Measurements from ENCODE around the gene ARPC5L. TPM values are rescaled to one million over a fixed set of nuclear protein-coding genes. Genes with fewer than 3 reads are reported as not detected.
A peak's percentile ranks its signal among the peaks of the same experiment; 100 is the strongest.
"Not testable (repeated sequence)": the region's sequence is repeated elsewhere in the genome, so short reads cannot be mapped to it uniquely, and the experiment has no call there.

The ARPC5L gene
- 22.1 and 35.7 TPM in 2 replicates for total RNA-seq (2014; rRNA removed; shearing (Covaris generic))

GRCh38 chr9:124861342-124862229 is at the start of gene ARPC5L, which contains the start of gene RPL35:
Gene ARPC5L (plus strand): TSS chr9:124862130. CDS start chr9:124869291, 7,161 bp downstream.
Gene RPL35 (minus strand): TSS chr9:124861957. CDS start chr9:124861912, 45 bp downstream.
- peak; percentile 83 for DNase-seq (ENCODE audit: low spot score)

GRCh38 chr9:124812441-124812876 is 49.5 kb upstream of the ARPC5L start:
- DNase-seq (ENCODE audit: low spot score), result peak; percentile 95

- no peak for DNase-seq (ENCODE audit: low spot score)
These were observed 48.9 kb upstream of the ARPC5L start for GRCh38 chr9:124813041-124813440.

- DNase-seq (ENCODE audit: low spot score), result no peak
These were observed 48.3 kb upstream of the ARPC5L start for GRCh38 chr9:124813501-124814163.

- no peak for DNase-seq (ENCODE audit: low spot score)
These were observed 47.8 kb upstream of the ARPC5L start for GRCh38 chr9:124814164-124814535.

- no peak for DNase-seq (ENCODE audit: low spot score)
These were observed 46.3 kb upstream of the ARPC5L start for GRCh38 chr9:124815601-124816000.

- peak; percentile 77 for DNase-seq (ENCODE audit: low spot score)
These were observed 43.3 kb upstream of the ARPC5L start for GRCh38 chr9:124818431-124819281.

- no peak for DNase-seq (ENCODE audit: low spot score)
These were observed 41.0 kb upstream of the ARPC5L start for GRCh38 chr9:124820698-124821623.

GRCh38 chr9:124828489-124829333 is 33.2 kb upstream of the ARPC5L start:
- no peak for DNase-seq (ENCODE audit: low spot score)

- DNase-seq (ENCODE audit: low spot score), result no peak
These were observed 32.6 kb upstream of the ARPC5L start for GRCh38 chr9:124829334-124829669.

GRCh38 chr9:124830593-124830992 is 31.3 kb upstream of the ARPC5L start:
- no peak for DNase-seq (ENCODE audit: low spot score)

- DNase-seq (ENCODE audit: low spot score), result no peak
These were observed 30.1 kb upstream of the ARPC5L start for GRCh38 chr9:124831642-124832364.

GRCh38 chr9:124834591-124834990 is 27.3 kb upstream of the ARPC5L start:
- DNase-seq (ENCODE audit: low spot score), result no peak

GRCh38 chr9:124835026-124835557 is 26.8 kb upstream of the ARPC5L start:
- peak; percentile 43 for DNase-seq (ENCODE audit: low spot score)

- DNase-seq (ENCODE audit: low spot score), result not testable (repeated sequence)
These were observed 23.8 kb upstream of the ARPC5L start for GRCh38 chr9:124838132-124838531.

- DNase-seq (ENCODE audit: low spot score), result not testable (repeated sequence)
These were observed 23.2 kb upstream of the ARPC5L start for GRCh38 chr9:124838567-124839275.

GRCh38 chr9:124839612-124840299 is 22.2 kb upstream of the ARPC5L start:
- DNase-seq (ENCODE audit: low spot score), result no peak
